Measurements from ENCODE around the gene TPH2. TPM values are rescaled to one million over a fixed set of nuclear protein-coding genes. Genes with fewer than 3 reads are reported as not detected.

The TPH2 gene
- total RNA-seq, 2 experiments from 2014 or later = not detected

- Mint-ChIP-seq H3K36me3 (ENCODE audit: low read depth) (no peaks in the 10 kb centered on the region), H3K27me3 (peaks cover 2% of the 10 kb centered on the region), H3K4me3 (no peak overlapping the region), H3K4me1 (ENCODE audit: low read depth) (no peaks in the 10 kb centered on the region), H3K9me3 (no peaks in the 10 kb centered on the region), H3K27ac (no peak overlapping the region)
- CTCF ChIA-PET = no interaction called here
- DNase-seq (no peak), ATAC-seq (no peak)
- TF ChIP-seq CTCF (IDR thresholded peaks at IDR 0.05) = no peak
- POLR2A ChIA-PET = no interaction called here
- intact Hi-C loops (cut with micrococcal nuclease) = no loop called here
Observed at GRCh38 chr12:72041811-72042210, 103.2 kb downstream of the TPH2 start.

GRCh38 chr12:72053604-72054003 is 115.0 kb downstream of the TPH2 start:
- ChIA-PET CTCF (no interaction called here), POLR2A (no interaction called here)
- TF ChIP-seq CTCF (IDR thresholded peaks at IDR 0.05) = no peak
- Mint-ChIP-seq H3K4me1 (ENCODE audit: low read depth) (no peaks in the 10 kb centered on the region), H3K27me3 (peaks cover 1% of the 10 kb centered on the region), H3K4me3 (no peak overlapping the region), H3K27ac (no peak overlapping the region), H3K36me3 (ENCODE audit: low read depth) (no peaks in the 10 kb centered on the region), H3K9me3 (no peaks in the 10 kb centered on the region)
- intact Hi-C loops (cut with micrococcal nuclease) = no loop called here
- no peak for ATAC-seq
- no peak for DNase-seq

- POLR2A ChIA-PET = no interaction called here
- Mint-ChIP-seq H3K27ac (no peak overlapping the region), H3K36me3 (ENCODE audit: low read depth) (no peaks in the 10 kb centered on the region), H3K4me3 (no peak overlapping the region), H3K9me3 (no peaks in the 10 kb centered on the region), H3K4me1 (ENCODE audit: low read depth) (no peaks in the 10 kb centered on the region), H3K27me3 (peaks cover 1% of the 10 kb centered on the region)
- ATAC-seq (no peak), DNase-seq (no peak)
- CTCF ChIA-PET = no interaction called here
- no peak for TF ChIP-seq CTCF (IDR thresholded peaks at IDR 0.05)
- intact Hi-C loops (cut with micrococcal nuclease) = no loop called here
Observed at GRCh38 chr12:72054511-72054910, 115.9 kb downstream of the TPH2 start.

- TF ChIP-seq CTCF (IDR thresholded peaks at IDR 0.05) = no peak
- no peaks in the 10 kb centered on the region for H3K36me3 Mint-ChIP-seq (ENCODE audit: low read depth)
- peaks cover 3% of the 10 kb centered on the region for H3K9me3 Mint-ChIP-seq
- DNase-seq = no peak
- intact Hi-C loops (cut with micrococcal nuclease) = no loop called here
- H3K4me1 Mint-ChIP-seq (ENCODE audit: low read depth) = no peaks in the 10 kb centered on the region
- peaks cover 4% of the 10 kb centered on the region for H3K27me3 Mint-ChIP-seq
- H3K27ac Mint-ChIP-seq = no peak overlapping the region
- H3K4me3 Mint-ChIP-seq = no peak overlapping the region
- CTCF ChIA-PET = no interaction called here
- POLR2A ChIA-PET = no interaction called here
- ATAC-seq = no peak
Observed at GRCh38 chr12:72057330-72057914, 118.8 kb downstream of the TPH2 start.

- Mint-ChIP-seq H3K4me3 (no peak overlapping the region), H3K27ac (no peak overlapping the region), H3K4me1 (ENCODE audit: low read depth) (no peaks in the 10 kb centered on the region), H3K9me3 (peaks cover 3% of the 10 kb centered on the region), H3K27me3 (peaks cover 7% of the 10 kb centered on the region), H3K36me3 (ENCODE audit: low read depth) (no peaks in the 10 kb centered on the region)
- DNase-seq (no peak), ATAC-seq (no peak)
- intact Hi-C loops (cut with micrococcal nuclease) = no loop called here
- TF ChIP-seq CTCF (IDR thresholded peaks at IDR 0.05) = no peak
- ChIA-PET POLR2A (no interaction called here), CTCF (no interaction called here)
Observed at GRCh38 chr12:72063073-72063472, 124.4 kb downstream of the TPH2 start.
